ENCODE measurements around the gene LHX6.

The LHX6 gene

GRCh38 chr9:122264360-122265148, 35.8 kb upstream of the LHX6 start, which contains the start of the genes MRRF and RBM18:
Gene MRRF (plus strand): TSS chr9:122264882. CDS start chr9:122270892, 6,010 bp downstream.
Gene RBM18 (minus strand): TSS chr9:122264840. CDS start chr9:122261492, 3,348 bp downstream.
- TF ChIP-seq CTCF (IDR thresholded peaks at IDR 0.05; ENCODE audit: low read length, missing control alignments): no peak
- peak within 1 kb of the TSS; percentile 83 for H3K4me3 ChIP-seq (replicated peaks; ENCODE audit: low read depth, low read length)
- DNase-seq (ENCODE audit: low read depth): peak; percentile 92

- H3K4me3 ChIP-seq (replicated peaks; ENCODE audit: low read depth, low read length): peak overlapping the region; percentile 83
- TF ChIP-seq CTCF (IDR thresholded peaks at IDR 0.05; ENCODE audit: low read length, missing control alignments): no peak
- DNase-seq (ENCODE audit: low read depth): peak; percentile 25
Measured at GRCh38 chr9:122263699-122264349, 35.1 kb upstream of the LHX6 start.

- DNase-seq (ENCODE audit: low read depth): no peak
- TF ChIP-seq CTCF (IDR thresholded peaks at IDR 0.05; ENCODE audit: low read length, missing control alignments): no peak
- H3K4me3 ChIP-seq (replicated peaks; ENCODE audit: low read depth, low read length): no peak overlapping the region
Measured at GRCh38 chr9:122262073-122262472, 33.3 kb upstream of the LHX6 start.

- no peak for TF ChIP-seq CTCF (IDR thresholded peaks at IDR 0.05; ENCODE audit: low read length, missing control alignments)
- DNase-seq (ENCODE audit: low read depth): peak; percentile 74
- H3K4me3 ChIP-seq (replicated peaks; ENCODE audit: low read depth, low read length): no peak overlapping the region
Measured at GRCh38 chr9:122261469-122261881, 32.7 kb upstream of the LHX6 start.

- no peak for TF ChIP-seq CTCF (IDR thresholded peaks at IDR 0.05; ENCODE audit: low read length, missing control alignments)
- no peak for DNase-seq (ENCODE audit: low read depth)
- no peak overlapping the region for H3K4me3 ChIP-seq (replicated peaks; ENCODE audit: low read depth, low read length)
Measured at GRCh38 chr9:122258886-122259415, 30.2 kb upstream of the LHX6 start.

- H3K4me3 ChIP-seq (replicated peaks; ENCODE audit: low read depth, low read length): no peak overlapping the region
- no peak for TF ChIP-seq CTCF (IDR thresholded peaks at IDR 0.05; ENCODE audit: low read length, missing control alignments)
- DNase-seq (ENCODE audit: low read depth): no peak
Measured at GRCh38 chr9:122256206-122256605, 27.4 kb upstream of the LHX6 start.
